SU-DHL-6 (cell line): ENCODE data around the gene DNM2.

Source experiments
- CTCF ChIP-seq: fragments of 200-600 bp; sonication (generic); IDR thresholded peaks from one replicate; pipeline ENCODE4 v1.5.1; 2017; ENCODE audit warnings: antibody characterized with exemption, mild to moderate bottlenecking, low read length, moderate library complexity; ENCODE audit not compliant: insufficient read depth, poor library complexity, severe bottlenecking
- EZH2phosphoT487 ChIP-seq: fragments of 200-600 bp; sonication (generic), shearing (Covaris generic); conservative IDR thresholded peaks from 2 replicates; pipeline ENCODE4 v1.6.1; 2018; ENCODE audit warnings: mild to moderate bottlenecking, antibody characterized with exemption, low read length, moderate library complexity, mixed read lengths

- TF ChIP-seq CTCF (no peak), EZH2phosphoT487 (no peak)
Measured at GRCh38 chr19:10763828-10764339, 46.0 kb downstream of the DNM2 start.
